Measurements from ENCODE around the gene CSNK1E.
"Not testable (repeated sequence)": the region's sequence is repeated elsewhere in the genome, so short reads cannot be mapped to it uniquely, and the experiment has no call there.

The CSNK1E gene

DNA sequence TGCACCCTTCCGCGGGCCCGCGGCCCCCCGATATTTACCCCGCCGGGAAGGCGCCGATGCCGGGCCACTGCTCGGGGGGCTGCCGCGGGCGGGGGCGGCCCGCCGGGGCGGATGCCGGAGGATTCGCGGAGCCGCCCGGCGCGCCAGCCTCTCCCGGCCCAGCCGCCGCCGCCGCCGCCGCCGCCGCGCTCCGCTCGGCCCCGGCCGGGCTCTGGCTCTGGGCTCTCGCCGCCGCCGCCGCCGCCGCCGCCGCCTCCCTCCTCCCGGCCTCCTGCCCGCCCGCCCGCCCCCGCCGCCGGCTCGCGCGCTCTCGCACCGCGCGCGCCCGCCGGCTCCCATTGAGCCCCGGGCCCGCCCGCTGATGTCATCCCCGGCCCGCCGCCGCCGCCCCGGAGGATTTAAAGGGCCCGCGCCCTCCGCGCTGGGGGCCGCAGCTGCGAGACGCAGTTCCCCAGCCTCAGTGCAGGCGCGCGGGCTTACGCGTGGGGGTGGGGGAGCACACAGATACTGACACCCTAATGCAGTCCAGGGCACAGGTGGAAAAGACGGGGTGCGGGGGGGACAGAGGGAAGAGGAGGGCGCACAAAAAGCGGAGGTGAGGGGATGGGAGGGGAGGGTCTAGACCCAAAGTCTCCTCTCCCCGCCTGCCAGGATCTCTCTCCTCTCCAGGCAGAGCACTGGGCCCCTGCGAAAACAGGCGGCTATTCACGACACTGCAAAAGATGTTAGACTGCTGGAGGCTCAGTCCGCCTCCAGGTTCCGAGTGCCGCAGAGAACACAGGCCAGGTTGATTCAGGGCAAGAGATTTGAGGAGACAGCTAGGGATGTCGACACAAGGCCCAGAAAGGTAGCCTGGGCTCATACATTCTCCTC lies at the start of gene CSNK1E:
Gene CSNK1E, minus strand, starts transcription at position 312 of the 873 bp plus-strand sequence. CDS start 3,276 bp downstream, outside the sequence.
- DNase-seq (ENCODE audit: low read depth): no peak

DNA sequence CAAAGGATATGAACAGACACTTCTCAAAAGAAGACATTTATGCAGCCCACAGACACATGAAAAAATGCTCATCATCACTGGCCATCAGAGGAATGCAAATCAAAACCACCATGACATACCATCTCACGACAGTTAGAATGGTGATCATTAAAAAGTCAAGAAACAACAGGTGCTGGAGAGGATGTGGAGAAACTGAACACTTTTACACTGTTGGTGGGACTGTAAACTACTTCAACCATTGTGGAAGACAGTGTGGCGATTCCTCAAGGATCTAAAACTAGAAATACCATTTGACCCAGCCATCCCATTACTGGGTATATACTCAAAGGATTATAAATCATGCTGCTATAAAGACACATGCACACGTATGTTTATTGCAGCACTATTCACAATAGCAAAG lies 48.6 kb upstream of the CSNK1E start:
- not testable (repeated sequence) for DNase-seq (ENCODE audit: low read depth)

DNA sequence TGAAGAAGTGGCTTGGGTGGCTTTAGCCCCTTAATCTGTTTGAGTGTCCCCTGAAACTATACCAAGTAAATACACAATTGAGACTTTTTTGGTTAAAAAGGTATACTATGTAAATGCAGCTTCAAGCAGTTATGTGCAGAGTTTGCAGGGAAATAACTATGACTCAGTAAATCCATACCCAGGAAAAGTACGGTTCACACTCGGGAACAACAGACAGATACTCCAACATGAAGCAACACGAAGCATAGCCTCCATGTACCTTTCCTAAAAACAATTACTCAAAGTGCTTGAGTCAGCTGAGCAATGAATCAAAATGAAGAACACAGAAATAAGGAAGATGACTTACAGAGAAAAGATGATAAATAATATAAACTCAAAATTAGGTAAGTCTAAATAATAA lies 47.9 kb upstream of the CSNK1E start:
- not testable (repeated sequence) for DNase-seq (ENCODE audit: low read depth)

DNA sequence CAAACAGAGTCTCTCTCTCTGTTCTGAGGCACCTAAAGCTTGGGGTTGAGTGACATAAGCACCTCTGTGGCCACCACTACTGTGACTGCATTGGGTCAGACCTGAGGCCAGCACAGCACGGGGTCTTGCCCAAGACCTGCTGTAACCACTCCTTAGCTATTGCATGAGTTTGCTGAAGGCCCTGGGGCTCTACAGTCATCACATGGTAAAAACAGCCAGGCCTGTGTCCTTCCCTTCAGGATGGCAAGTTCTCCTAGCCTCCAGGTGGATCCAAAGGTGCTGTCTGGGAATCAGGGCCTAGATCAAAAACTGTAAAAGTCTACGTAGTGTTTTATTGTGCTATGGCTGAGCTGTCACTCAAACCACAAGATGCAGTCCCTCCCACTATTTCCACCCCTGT lies 43.3 kb upstream of the CSNK1E start:
- DNase-seq (ENCODE audit: low read depth): not testable (repeated sequence)

DNA sequence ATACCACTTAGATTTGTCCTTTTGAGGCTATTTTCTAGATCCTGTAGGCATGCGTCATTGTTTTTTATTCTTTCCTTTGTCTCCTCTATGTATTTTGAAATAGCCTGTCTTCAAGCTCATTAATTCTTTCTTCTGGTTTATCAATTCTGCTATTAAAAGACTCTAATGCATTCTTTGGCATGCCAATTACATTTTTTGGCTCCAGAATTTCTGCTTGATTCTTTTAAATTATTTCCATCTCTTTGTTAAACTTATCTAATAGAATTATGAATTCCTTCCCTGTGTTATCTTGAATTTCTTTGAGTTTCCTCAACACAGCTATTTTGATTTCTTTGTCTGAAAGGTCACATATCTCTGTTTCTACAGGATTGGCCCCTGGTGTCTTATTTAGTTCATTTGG lies 42.6 kb upstream of the CSNK1E start:
- not testable (repeated sequence) for DNase-seq (ENCODE audit: low read depth)

DNA sequence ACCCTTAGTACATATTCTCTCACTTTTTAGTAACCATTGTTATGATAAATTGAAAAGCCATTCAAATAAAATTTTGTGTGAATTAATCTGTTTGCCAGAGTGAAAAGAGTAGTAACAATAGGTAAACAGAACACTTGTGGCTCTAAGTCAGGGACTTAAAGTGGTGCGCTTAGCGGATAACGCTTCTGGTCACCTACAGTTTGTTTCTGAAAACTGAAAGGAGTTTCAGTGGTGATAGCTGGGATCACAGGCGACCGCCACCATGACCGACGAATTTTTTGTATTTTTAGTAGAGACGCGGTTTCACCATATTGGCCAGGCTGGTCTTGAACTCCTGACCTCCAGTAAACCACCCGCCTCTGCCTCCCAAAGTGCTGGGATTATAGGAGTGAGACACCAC lies 40.7 kb upstream of the CSNK1E start:
- not testable (repeated sequence) for DNase-seq (ENCODE audit: low read depth)

DNA sequence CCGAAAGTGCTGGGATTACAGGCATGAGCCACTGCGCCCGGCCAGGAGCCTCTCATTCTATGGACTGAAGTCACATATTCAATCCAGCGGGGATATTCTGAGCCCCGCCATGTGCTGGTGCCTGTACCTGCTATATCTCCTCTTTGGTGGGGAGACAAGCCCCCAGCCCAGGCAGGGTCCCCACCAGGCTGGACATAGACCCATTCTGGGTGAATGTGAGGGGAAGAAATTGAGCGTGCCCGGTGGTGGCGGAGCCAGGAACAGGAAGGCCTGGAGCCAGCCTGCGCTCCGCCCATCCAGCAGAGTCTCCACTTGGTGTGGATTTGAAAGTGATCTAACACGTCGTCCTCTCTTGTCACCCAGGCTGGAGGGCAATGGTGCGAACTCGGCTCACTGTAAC lies 38.0 kb upstream of the CSNK1E start:
- no peak for DNase-seq (ENCODE audit: low read depth)

GRCh38 chr22:38353701-38354100 lies 36.5 kb upstream of the CSNK1E start:
- DNase-seq (ENCODE audit: low read depth): no peak

GRCh38 chr22:38353142-38353629 lies 36.0 kb upstream of the CSNK1E start:
- peak; percentile 14 for DNase-seq (ENCODE audit: low read depth)

- DNase-seq (ENCODE audit: low read depth): no peak
These were observed 35.2 kb upstream of the CSNK1E start for GRCh38 chr22:38352436-38352835.

DNA sequence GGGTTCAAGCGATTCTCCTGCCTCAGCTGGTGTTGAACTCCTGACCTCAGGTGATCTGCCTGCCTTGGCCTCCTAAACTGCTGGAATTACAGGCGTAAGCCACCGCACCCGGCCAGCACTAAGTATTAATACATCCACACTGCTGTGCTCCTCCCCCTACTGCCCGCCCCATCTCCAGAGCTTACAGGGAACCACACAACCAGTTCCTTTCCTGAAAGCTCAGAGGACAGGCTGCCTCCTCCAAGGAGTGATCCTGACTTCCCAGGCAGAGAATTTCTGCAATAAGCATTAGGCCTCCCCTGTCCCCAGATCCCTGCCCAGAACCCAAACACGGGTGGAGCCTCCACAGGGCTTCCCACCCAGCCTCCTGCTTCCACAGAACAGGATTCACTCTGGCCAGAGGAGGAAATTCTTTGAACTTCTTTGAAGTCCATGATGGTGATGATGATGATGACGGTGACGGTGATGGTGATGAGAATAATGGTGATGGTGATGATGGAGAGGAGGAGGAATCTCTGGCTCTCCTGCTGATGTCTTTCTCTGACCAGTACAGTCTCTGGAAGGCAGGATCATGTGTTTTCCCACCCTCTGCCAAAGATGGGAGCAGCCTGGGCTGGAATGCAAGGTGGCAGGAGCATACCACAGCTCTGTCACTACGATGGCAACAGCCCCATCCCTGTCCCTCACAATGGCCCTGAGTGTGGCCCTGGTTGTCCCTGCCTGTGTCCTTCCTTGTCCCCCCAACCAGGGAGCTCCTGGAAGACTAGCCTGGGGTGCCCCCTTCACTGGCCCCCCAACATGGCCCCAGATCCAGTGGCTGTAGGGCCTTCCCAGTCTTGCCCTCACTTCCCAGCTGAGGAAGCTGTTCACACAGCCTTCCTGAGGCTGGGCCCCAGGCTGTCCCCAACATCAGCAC lies 33.5 kb upstream of the CSNK1E start:
- DNase-seq (ENCODE audit: low read depth): no peak

- no peak for DNase-seq (ENCODE audit: low read depth)
These were observed 31.7 kb upstream of the CSNK1E start for GRCh38 chr22:38348751-38349496.

- DNase-seq (ENCODE audit: low read depth): no peak
These were observed 30.9 kb upstream of the CSNK1E start for GRCh38 chr22:38347944-38348750.

DNA sequence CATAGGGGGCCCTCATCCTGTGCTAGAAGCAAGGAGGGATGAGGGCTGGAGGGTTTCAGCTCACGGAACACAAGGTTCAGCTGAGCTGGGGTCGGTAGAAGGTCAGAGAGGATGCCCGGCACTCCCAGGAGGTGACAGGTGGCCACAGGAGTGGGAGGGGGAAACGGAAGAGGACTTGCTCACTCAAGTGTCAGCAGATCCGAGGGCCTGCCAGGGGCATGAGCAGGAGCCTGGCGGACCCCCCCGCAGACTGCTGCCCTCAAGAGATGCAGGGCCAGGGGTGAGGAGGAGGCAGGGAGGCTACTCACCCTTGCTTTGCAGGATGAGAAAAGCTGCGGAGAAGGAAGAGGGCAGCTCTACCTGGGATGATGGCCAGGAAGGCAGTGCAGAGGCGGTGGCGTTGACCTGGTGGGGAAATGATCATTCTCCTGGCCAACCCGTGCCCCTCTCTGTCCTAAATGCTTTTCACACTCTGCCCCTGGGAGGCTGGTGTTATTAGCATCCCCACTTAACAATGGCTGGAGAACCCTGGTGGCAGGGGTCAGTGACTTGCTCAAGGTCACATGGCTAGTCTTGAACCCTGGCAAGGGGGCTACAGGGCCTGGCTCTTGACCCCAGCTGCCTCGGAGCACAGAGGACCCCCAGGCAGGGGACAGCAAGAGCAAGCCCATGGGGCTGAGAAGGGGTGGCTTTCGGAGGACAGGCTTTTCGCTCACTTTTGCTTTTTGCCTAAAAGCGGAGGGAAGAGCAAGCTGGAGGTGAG lies 30.1 kb upstream of the CSNK1E start:
- DNase-seq (ENCODE audit: low read depth): no peak

DNA sequence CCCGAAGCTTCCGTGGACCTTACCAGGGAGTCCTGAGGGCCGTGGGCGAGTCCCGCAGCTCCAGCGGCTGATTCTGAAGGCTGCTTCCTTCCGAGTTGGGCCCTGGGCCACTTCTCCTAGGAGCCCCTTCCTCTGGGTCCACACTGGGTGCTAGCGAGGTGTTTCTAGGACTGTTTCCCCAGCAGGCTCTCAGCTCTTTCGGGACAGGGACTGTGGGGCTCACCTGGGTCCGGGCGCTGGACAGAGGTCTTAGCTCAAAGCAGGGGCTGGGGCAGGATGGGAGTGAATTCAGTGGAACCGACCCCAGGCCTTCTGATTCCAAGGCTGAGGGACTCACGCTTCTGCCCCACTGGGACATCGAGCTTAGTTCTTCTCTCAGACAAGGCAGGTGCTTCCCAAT lies 29.3 kb upstream of the CSNK1E start:
- no peak for DNase-seq (ENCODE audit: low read depth)

DNA sequence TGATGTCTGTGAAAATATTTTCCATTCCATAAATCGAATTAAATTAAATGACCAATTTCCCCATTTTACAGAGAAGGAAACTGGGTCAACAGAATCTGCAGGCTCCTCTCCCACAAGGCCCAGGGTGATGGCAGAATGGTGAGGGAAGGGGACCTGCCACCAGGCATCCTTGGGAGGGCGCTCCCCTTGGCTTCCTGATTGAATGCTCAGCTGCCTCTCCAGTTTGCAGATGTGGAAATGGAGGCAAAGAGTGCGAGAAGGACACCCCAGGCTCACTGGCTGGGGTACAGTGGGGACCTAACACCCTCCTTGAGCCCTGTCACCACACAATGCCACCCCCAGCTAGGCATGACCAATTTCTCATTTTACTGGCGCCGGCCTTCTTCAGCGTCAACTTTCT lies 28.5 kb upstream of the CSNK1E start:
- no peak for DNase-seq (ENCODE audit: low read depth)

GRCh38 chr22:38339893-38340292 lies 22.7 kb upstream of the CSNK1E start:
- not testable (repeated sequence) for DNase-seq (ENCODE audit: low read depth)

DNA sequence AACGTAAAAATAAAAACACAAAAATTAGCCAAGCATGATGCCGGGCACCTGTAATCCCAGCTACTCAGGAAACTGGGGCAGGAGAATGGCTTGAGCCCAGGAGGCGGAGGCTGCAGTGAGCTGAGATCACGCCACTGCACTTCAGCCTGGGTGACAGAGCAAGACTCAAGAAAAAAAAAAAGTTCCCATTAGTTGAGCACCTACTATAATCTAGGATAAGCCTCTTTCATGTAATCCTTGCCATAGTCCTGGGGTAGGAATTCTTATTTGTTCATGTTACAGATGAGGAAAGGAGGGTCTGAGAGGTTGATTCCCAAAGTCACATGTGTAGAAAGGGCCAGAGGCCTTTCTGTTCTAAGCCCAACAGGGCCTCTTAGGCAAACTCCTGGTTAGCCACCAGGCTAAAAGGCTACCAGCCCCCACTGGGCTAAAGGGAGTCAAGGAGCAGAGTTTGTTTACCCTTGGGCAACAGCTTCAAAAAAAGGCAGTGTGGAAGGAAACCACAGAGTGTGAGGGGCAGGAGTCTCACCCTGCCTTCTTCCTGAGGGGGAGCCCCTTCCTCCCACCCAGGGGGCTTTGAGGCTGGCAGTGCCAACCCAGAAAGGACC lies 21.6 kb upstream of the CSNK1E start:
- DNase-seq (ENCODE audit: low read depth): no peak

DNA sequence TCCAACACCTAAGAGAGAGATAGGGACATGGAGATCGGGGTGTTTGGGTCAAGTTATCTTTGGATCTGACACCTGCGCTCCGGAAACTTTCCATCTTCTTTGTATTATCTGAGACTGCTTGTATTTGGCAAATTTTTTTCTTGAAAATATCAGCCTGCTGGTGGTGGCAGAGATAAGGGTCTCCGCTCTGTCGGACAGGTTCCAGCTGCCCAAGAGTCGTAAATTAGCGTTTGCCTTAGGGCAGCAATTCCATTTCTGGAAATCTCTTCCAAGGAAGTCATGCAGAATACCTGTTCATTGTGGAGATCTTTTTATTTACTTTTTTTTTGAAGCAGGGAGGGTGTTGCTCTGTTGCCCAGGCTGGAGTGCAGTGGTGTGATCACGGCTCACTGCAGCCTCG lies 19.5 kb upstream of the CSNK1E start:
- no peak for DNase-seq (ENCODE audit: low read depth)

GRCh38 chr22:38335077-38335476 lies 17.8 kb upstream of the CSNK1E start:
- DNase-seq (ENCODE audit: low read depth): no peak

Data from HS-5 (cell line).